CD14-positive monocyte (primary cell): ENCODE results near the gene TRPV4. TPM values are rescaled to one million over a fixed set of nuclear protein-coding genes. Genes with fewer than 3 reads are reported as not detected.
A peak's percentile ranks its signal among the peaks of the same experiment; 100 is the strongest.

Experiments
- DNase-seq, 3 donors: peaks; one replicate each; pipeline ENCODE4 v3.0.0-alpha.2; 2011 to 2022
- H2AFZ ChIP-seq: 2 replicates; pipeline ENCODE4 v1.6.0; 2012; ENCODE audit warnings: mild to moderate bottlenecking, low read depth, low read length, inconsistent platforms; ENCODE audit not compliant: insufficient read depth, poor library complexity, severe bottlenecking
- H3K27ac ChIP-seq, 2 donors: 1 replicate in 1 of 2; 2 replicates in 1 of 2; pipeline ENCODE4 v1.5.1; 2012 to 2013; ENCODE audit warnings: low read length in 2 of 2, control low read depth in 1 of 2, inconsistent platforms in 1 of 2, low read depth in 1 of 2, mild to moderate bottlenecking in 1 of 2
- H3K27me3 ChIP-seq, 2 donors: one replicate each; pipeline versions ENCODE4 v1.6.0 to v1.6.1; 2011 to 2013; ENCODE audit warnings: low read length in 2 of 2; ENCODE audit not compliant: control insufficient read depth in 2 of 2, insufficient read depth in 2 of 2
- H3K36me3 ChIP-seq, 2 donors: replicated peaks in 1 of 2; 1 replicate in 1 of 2; 2 replicates in 1 of 2; pipeline versions ENCODE4 v1.5.1 to v1.6.1; 2012 to 2013; ENCODE audit warnings: low read length in 2 of 2, control low read depth in 1 of 2, inconsistent platforms in 1 of 2, mild to moderate bottlenecking in 1 of 2; ENCODE audit not compliant: insufficient read depth in 2 of 2, control insufficient read depth in 1 of 2
- H3K4me1 ChIP-seq, 2 donors: 1 replicate in 1 of 2; 2 replicates in 1 of 2; pipeline versions ENCODE4 v1.5.1 to v1.6.1; 2012 to 2013; ENCODE audit warnings: low read length in 2 of 2, control low read depth in 1 of 2, inconsistent platforms in 1 of 2, mild to moderate bottlenecking in 1 of 2, moderate library complexity in 1 of 2; ENCODE audit not compliant: insufficient read depth in 2 of 2, control insufficient read depth in 1 of 2
- H3K4me2 ChIP-seq: replicated peaks from 2 replicates; pipeline ENCODE3; 2012; ENCODE audit warnings: low read length, moderate library complexity, mild to moderate bottlenecking; ENCODE audit not compliant: poor library complexity, severe bottlenecking; ENCODE audit errors: extremely low read depth
- H3K4me3 ChIP-seq, 3 experiments: fragments of 200-600 bp in 1 of 3; sonication (generic) in 1 of 3; replicated peaks in 1 of 3; 1 replicate in 2 of 3; 2 replicates in 1 of 3; pipeline ENCODE4 v1.5.1; 2011 to 2013; ENCODE audit warnings: low read length in 3 of 3, mild to moderate bottlenecking in 3 of 3, control low read depth in 2 of 3, low read depth in 2 of 3, inconsistent platforms in 1 of 3, moderate library complexity in 1 of 3
- H3K79me2 ChIP-seq: 2 replicates; pipeline ENCODE4 v1.6.0; 2012; ENCODE audit warnings: mild to moderate bottlenecking, control low read depth, inconsistent platforms, low read length, moderate library complexity; ENCODE audit not compliant: insufficient read depth
- H3K9ac ChIP-seq: 2 replicates; pipeline ENCODE4 v1.6.0; 2017; ENCODE audit warnings: low read length, mild to moderate bottlenecking; ENCODE audit not compliant: insufficient read depth, poor library complexity, severe bottlenecking
- H3K9me3 ChIP-seq, 2 donors: replicated peaks in 1 of 2; 1 replicate in 1 of 2; 2 replicates in 1 of 2; pipeline versions ENCODE4 v1.5.1 to v1.6.1; 2012 to 2013; ENCODE audit warnings: low read length in 2 of 2, control low read depth in 1 of 2; ENCODE audit not compliant: control insufficient read depth in 1 of 2, insufficient read depth in 1 of 2
- H4K20me1 ChIP-seq: 2 replicates; pipeline ENCODE4 v1.6.0; 2012; ENCODE audit warnings: mild to moderate bottlenecking, low read length, control low read depth, moderate library complexity; ENCODE audit not compliant: insufficient read depth
- H3K27ac Mint-ChIP-seq, 7 donors: one replicate each; pipeline ENCODE4 v1.8.0; 2020; ENCODE audit warnings: mild to moderate bottlenecking in 7 of 7, mixed read lengths in 7 of 7, moderate library complexity in 6 of 7, inconsistent platforms in 2 of 7
- H3K27me3 Mint-ChIP-seq, 3 donors: one replicate each; pipeline ENCODE4 v1.8.0; 2021 to 2022; ENCODE audit warnings: low read depth in 3 of 3, mild to moderate bottlenecking in 3 of 3, mixed read lengths in 3 of 3, moderate library complexity in 3 of 3, inconsistent platforms in 1 of 3
- H3K36me3 Mint-ChIP-seq, 2 donors: one replicate each; pipeline ENCODE4 v1.8.0; 2020; ENCODE audit warnings: mixed read lengths in 2 of 2, inconsistent platforms in 1 of 2, mild to moderate bottlenecking in 1 of 2
- H3K4me1 Mint-ChIP-seq: one replicate; pipeline ENCODE4 v1.8.0; 2020; ENCODE audit warnings: mild to moderate bottlenecking, mixed read lengths
- H3K4me3 Mint-ChIP-seq, 2 donors: one replicate each; pipeline ENCODE4 v1.8.0; 2020; ENCODE audit warnings: mild to moderate bottlenecking in 2 of 2, mixed read lengths in 2 of 2, moderate library complexity in 1 of 2
- H3K9me3 Mint-ChIP-seq, 7 donors: one replicate each; pipeline ENCODE4 v1.8.0; 2020 to 2022; ENCODE audit warnings: mixed read lengths in 7 of 7, mild to moderate bottlenecking in 6 of 7, moderate library complexity in 6 of 7, inconsistent platforms in 2 of 7
- WGBS: methylation state at CpG from one replicate; pipeline ENCODE4 v1.1.5; 2013; ENCODE audit warnings: missing lambda C conversion rate; ENCODE audit not compliant: insufficient coverage; 5-methylcytosine and 5-hydroxymethylcytosine counted together
- intact Hi-C, 2 donors: fragments of 100-400 bp; cut with micrococcal nuclease; formaldehyde crosslinking; loops; one replicate each; pipeline versions ENCODE4 v1.15.0 to v1.15.1; 2023
- polyA plus RNA-seq, 3 donors: library from polyadenylated mRNA; depleted of rRNA in 1 of 3; unstranded in 2 of 3; stranded (reverse) in 1 of 3; fragments of 300-500 nt in 2 of 3; fragments of >200 nt in 1 of 3; fragmentation: Illumina TruSeq in 2 of 3; gene quantifications; 1 replicate in 2 of 3; 2 replicates in 1 of 3; pipeline ENCODE4 v1.2.3, GENCODE V29; 2012 to 2021
- TF ChIP-seq, protein P1 (sequence below): fragments of 200-600 bp; IDR thresholded peaks from one replicate; pipeline ENCODE4 v1.8.0; 2022; ENCODE audit warnings: antibody characterized with exemption, mild to moderate bottlenecking

Gene TRPV4
- polyA plus RNA-seq, 3 donors, result 0.64 to 3.1 (median 2.0) TPM

DNA sequence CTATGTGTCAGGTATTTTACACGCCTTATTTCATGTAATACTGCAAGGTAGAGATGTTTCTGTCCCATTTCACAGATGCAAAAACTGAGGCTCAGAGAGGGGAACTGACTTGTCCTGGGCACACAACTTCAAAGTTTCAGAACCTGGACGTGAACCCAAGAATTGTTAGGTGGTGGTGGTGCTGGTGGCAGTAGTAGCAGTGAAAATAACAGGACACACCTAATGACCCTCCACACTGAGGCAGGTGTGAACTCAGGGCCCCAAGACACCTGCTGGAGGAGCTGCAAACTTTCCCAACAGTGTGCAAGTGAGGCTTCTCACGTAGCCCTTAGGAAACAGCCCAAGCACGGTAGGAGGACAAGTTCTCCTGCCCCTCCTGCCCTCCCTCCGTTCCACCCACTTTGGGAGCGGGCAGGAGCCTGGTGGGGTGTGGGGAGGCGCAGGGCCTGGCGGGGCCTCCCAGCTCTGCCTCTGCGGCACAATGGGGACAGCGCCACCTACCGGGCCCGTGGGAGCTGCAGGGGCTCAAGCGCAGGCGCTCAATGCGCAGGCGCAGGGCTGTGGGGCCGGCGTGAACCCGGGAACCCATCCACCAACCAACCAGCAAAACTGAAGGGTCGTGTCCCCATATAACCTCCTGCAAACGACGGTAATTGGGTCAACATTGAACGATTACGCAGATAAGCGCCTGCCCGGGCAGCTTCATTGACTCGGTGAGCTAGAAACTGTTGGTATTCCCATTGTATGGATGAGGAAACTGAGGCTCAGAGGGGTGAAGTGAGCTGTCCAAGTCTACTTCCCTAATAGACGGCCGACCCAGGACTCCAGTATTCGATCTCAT lies 12.0 kb upstream of the TRPV4 start:
- peak overlapping the region; percentile 90 to 94 for H3K27ac ChIP-seq
- H3K27me3 ChIP-seq, result no peaks in the 10 kb centered on the region
- no peaks in the 10 kb centered on the region for H4K20me1 ChIP-seq
- Mint-ChIP-seq H3K36me3 (no peaks in the 10 kb centered on the region), H3K4me1 (peaks cover 58% of the 10 kb centered on the region), H3K27ac (peak overlapping the region; percentile 95 to 99 (median 99)), H3K4me3 (peak overlapping the region; percentile 57 to 60), H3K9me3 (no peaks in the 10 kb centered on the region), H3K27me3 (peaks cover 1 to 5% (median 2%) of the 10 kb centered on the region in 3 donors)
- DNase-seq, result peak; percentile 82 to 84 (median 82)
- peak overlapping the region; percentile 62 for H2AFZ ChIP-seq
- H3K9me3 ChIP-seq, result no peaks in the 10 kb centered on the region
- peak overlapping the region; percentile 14 to 65 (median 20) for H3K4me3 ChIP-seq
- H3K4me1 ChIP-seq, result peaks cover 62 to 64% of the 10 kb centered on the region in 2 donors
- 8% methylated on average over 15 of the region's 30 CpGs for WGBS
- intact Hi-C loops, result loop anchor here (2.0 to 5.0 kb wide), 3 partner anchors 37 to 988 kb away; partner anchors contain the start of genes GLTP (in 1 of the 2) and SSH1 (in 1 of the 2)
- H3K4me2 ChIP-seq, result peak overlapping the region; percentile 77
- no peaks in the 10 kb centered on the region for H3K79me2 ChIP-seq
- no peak overlapping the region for H3K9ac ChIP-seq
- TF ChIP-seq, protein P1, sequence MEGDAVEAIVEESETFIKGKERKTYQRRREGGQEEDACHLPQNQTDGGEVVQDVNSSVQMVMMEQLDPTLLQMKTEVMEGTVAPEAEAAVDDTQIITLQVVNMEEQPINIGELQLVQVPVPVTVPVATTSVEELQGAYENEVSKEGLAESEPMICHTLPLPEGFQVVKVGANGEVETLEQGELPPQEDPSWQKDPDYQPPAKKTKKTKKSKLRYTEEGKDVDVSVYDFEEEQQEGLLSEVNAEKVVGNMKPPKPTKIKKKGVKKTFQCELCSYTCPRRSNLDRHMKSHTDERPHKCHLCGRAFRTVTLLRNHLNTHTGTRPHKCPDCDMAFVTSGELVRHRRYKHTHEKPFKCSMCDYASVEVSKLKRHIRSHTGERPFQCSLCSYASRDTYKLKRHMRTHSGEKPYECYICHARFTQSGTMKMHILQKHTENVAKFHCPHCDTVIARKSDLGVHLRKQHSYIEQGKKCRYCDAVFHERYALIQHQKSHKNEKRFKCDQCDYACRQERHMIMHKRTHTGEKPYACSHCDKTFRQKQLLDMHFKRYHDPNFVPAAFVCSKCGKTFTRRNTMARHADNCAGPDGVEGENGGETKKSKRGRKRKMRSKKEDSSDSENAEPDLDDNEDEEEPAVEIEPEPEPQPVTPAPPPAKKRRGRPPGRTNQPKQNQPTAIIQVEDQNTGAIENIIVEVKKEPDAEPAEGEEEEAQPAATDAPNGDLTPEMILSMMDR, result peak; percentile 99
- H3K36me3 ChIP-seq, result no peaks in the 10 kb centered on the region

- Histone ChIP-seq H3K4me2 (no peak overlapping the region), H2AFZ (no peak overlapping the region), H3K27ac (no peak overlapping the region), H4K20me1 (no peaks in the 10 kb centered on the region), H3K9me3 (no peaks in the 10 kb centered on the region), H3K79me2 (no peaks in the 10 kb centered on the region), H3K27me3 (no peaks in the 10 kb centered on the region), H3K4me3 (no peak overlapping the region), H3K4me1 (peaks cover 55 to 62% of the 10 kb centered on the region in 2 donors), H3K9ac (no peak overlapping the region), H3K36me3 (no peaks in the 10 kb centered on the region)
- H3K4me3 Mint-ChIP-seq, result no peak overlapping the region
- peak overlapping the region in 5 of 7 donors; percentile 37 to 95 (median 43) for H3K27ac Mint-ChIP-seq
- intact Hi-C loops, result loop anchor here in 1 of 2 donors (2.0 kb wide), 1 partner anchor 39 kb away; no protein-coding TSS in a partner anchor
- H3K27me3 Mint-ChIP-seq, result peaks cover 2 to 3% (median 3%) of the 10 kb centered on the region in 3 donors
- H3K4me1 Mint-ChIP-seq, result peaks cover 57% of the 10 kb centered on the region
- no peaks in the 10 kb centered on the region for H3K36me3 Mint-ChIP-seq
- no peaks in the 10 kb centered on the region for H3K9me3 Mint-ChIP-seq
- no peak for DNase-seq
- 93% methylated on average over 4 of the region's 5 CpGs for WGBS
- TF ChIP-seq, protein P1, result no peak
Observed at GRCh38 chr12:109844091-109844490, 10.9 kb upstream of the TRPV4 start.
